ENCODE results near the gene PLXNA4.

The PLXNA4 gene

GRCh38 chr7:132145063-132145462, 431.2 kb downstream of the PLXNA4 start:
- DNase-seq (no peak), ATAC-seq (no peak)

- ATAC-seq = no peak
- no peak for DNase-seq
These were observed 434.3 kb downstream of the PLXNA4 start for GRCh38 chr7:132142006-132142405.

GRCh38 chr7:132141109-132141508, 435.2 kb downstream of the PLXNA4 start:
- ATAC-seq (no peak), DNase-seq (no peak)

GRCh38 chr7:132140341-132140740, 435.9 kb downstream of the PLXNA4 start:
- DNase-seq (no peak), ATAC-seq (no peak)

GRCh38 chr7:132138817-132139216, 437.5 kb downstream of the PLXNA4 start:
- ATAC-seq = no peak

GRCh38 chr7:132137681-132138080, 438.6 kb downstream of the PLXNA4 start:
- no peak for DNase-seq

More at GRCh38 chr7:132138817-132139216, 437.5 kb downstream of the PLXNA4 start:
- no peak for DNase-seq

GRCh38 chr7:132135746-132136385, 440.4 kb downstream of the PLXNA4 start:
- DNase-seq = no peak
- no peak for ATAC-seq

More at GRCh38 chr7:132137681-132138080, 438.6 kb downstream of the PLXNA4 start:
- ATAC-seq = no peak

- DNase-seq (no peak), ATAC-seq (no peak)
These were observed 441.3 kb downstream of the PLXNA4 start for GRCh38 chr7:132134814-132135445.

GRCh38 chr7:132133501-132133900, 442.8 kb downstream of the PLXNA4 start:
- DNase-seq (no peak), ATAC-seq (no peak)

GRCh38 chr7:132131196-132131595, 445.1 kb downstream of the PLXNA4 start:
- ATAC-seq = no peak
- no peak for DNase-seq

GRCh38 chr7:132130497-132130896, 445.8 kb downstream of the PLXNA4 start:
- ATAC-seq (no peak), DNase-seq (no peak)

GRCh38 chr7:132125872-132126595, 450.2 kb downstream of the PLXNA4 start:
- no peak for ATAC-seq
- DNase-seq = no peak

GRCh38 chr7:132125096-132125495, 451.2 kb downstream of the PLXNA4 start:
- no peak for DNase-seq
- no peak for ATAC-seq

GRCh38 chr7:132124575-132124974, 451.7 kb downstream of the PLXNA4 start:
- ATAC-seq = no peak
- DNase-seq = no peak

GRCh38 chr7:132123773-132124172, 452.5 kb downstream of the PLXNA4 start:
- ATAC-seq = no peak

GRCh38 chr7:132122901-132123300, 453.4 kb downstream of the PLXNA4 start:
- ATAC-seq (no peak), DNase-seq (no peak)

More at GRCh38 chr7:132123773-132124172, 452.5 kb downstream of the PLXNA4 start:
- DNase-seq = no peak

GRCh38 chr7:132121987-132122386, 454.3 kb downstream of the PLXNA4 start:
- ATAC-seq (no peak), DNase-seq (no peak)

- DNase-seq = no peak
- no peak for ATAC-seq
These were observed 457.6 kb downstream of the PLXNA4 start for GRCh38 chr7:132118641-132119040.

- DNase-seq (no peak), ATAC-seq (no peak)
These were observed 458.6 kb downstream of the PLXNA4 start for GRCh38 chr7:132117636-132118035.

- no peak for ATAC-seq
- DNase-seq = no peak
These were observed 459.1 kb downstream of the PLXNA4 start for GRCh38 chr7:132117181-132117580.

- DNase-seq (no peak), ATAC-seq (no peak)
These were observed 459.9 kb downstream of the PLXNA4 start for GRCh38 chr7:132116369-132116768.

GRCh38 chr7:132115758-132116157, 460.5 kb downstream of the PLXNA4 start:
- DNase-seq (no peak), ATAC-seq (no peak)

GRCh38 chr7:132115028-132115427, 461.2 kb downstream of the PLXNA4 start:
- DNase-seq (no peak), ATAC-seq (no peak)
